Neural cell (in vitro differentiated cells): ENCODE measurements around the gene DEFB114. TPM values are rescaled to one million over a fixed set of nuclear protein-coding genes. Genes with fewer than 3 reads are reported as not detected.

Experiments
- H2AFZ ChIP-seq: fragments of 200-600, 300-800 bp; sonication (generic), shearing (Covaris generic); 2 replicates; pipeline ENCODE4 v1.6.0; 2014; ENCODE audit warnings: low read depth, mild to moderate bottlenecking, antibody characterized with exemption, low read length, moderate library complexity
- H3F3A ChIP-seq: fragments of 200-600 bp; shearing (Covaris generic); 2 replicates; pipeline ENCODE4 v1.6.1; 2016; ENCODE audit warnings: mild to moderate bottlenecking, moderate library complexity, mixed read lengths, antibody characterized with exemption, low read length; ENCODE audit not compliant: insufficient read depth, poor library complexity, severe bottlenecking
- H3K27ac ChIP-seq: fragments of 200-600, 300-800 bp; sonication (generic), shearing (Covaris generic); 2 replicates; pipeline ENCODE4 v1.5.1; 2014; ENCODE audit warnings: mild to moderate bottlenecking, low read length, moderate library complexity
- H3K27me3 ChIP-seq: fragments of 300-800, 200-600 bp; sonication (generic), shearing (Covaris generic); 2 replicates; pipeline ENCODE4 v1.6.0; 2014; ENCODE audit warnings: mild to moderate bottlenecking, low read depth, low read length, moderate library complexity; ENCODE audit not compliant: insufficient read depth
- H3K36me3 ChIP-seq: fragments of 300-800, 200-600 bp; sonication (generic), shearing (Covaris generic); 2 replicates; pipeline ENCODE4 v1.5.1; 2014; ENCODE audit warnings: mild to moderate bottlenecking, antibody characterized with exemption, low read length, moderate library complexity; ENCODE audit not compliant: insufficient read depth
- H3K4me2 ChIP-seq: fragments of 300-800, 200-600 bp; sonication (generic), shearing (Covaris generic); 2 replicates; pipeline ENCODE4 v1.6.0; 2014; ENCODE audit warnings: mild to moderate bottlenecking, low read length
- H3K4me3 ChIP-seq: fragments of 300-800, 200-600 bp; sonication (generic), shearing (Covaris generic); 2 replicates; pipeline ENCODE4 v1.5.1; 2014; ENCODE audit warnings: mild to moderate bottlenecking, low read length, moderate library complexity
- H3K79me2 ChIP-seq: fragments of 200-600 bp; shearing (Covaris generic); replicated peaks from 2 replicates; pipeline ENCODE4 v1.6.0; 2014; ENCODE audit warnings: mild to moderate bottlenecking, low read length, moderate library complexity; ENCODE audit not compliant: insufficient read depth
- H3K9ac ChIP-seq: fragments of 300-800, 200-600 bp; sonication (generic), shearing (Covaris generic); 2 replicates; pipeline ENCODE4 v1.6.1; 2016; ENCODE audit warnings: mild to moderate bottlenecking, low read length, mixed read lengths
- H3K9me2 ChIP-seq: fragments of 200-600 bp; shearing (Covaris generic); 2 replicates; pipeline ENCODE4 v1.6.1; 2016; ENCODE audit warnings: mild to moderate bottlenecking, low read length, mixed read lengths; ENCODE audit not compliant: insufficient read depth
- H3K9me3 ChIP-seq: fragments of 200-600, 300-800 bp; sonication (generic), shearing (Covaris generic); 2 replicates; pipeline ENCODE4 v1.6.1; 2016; ENCODE audit warnings: mild to moderate bottlenecking, mixed run types, low read length, moderate library complexity, mixed read lengths
- H4K20me1 ChIP-seq: fragments of 200-600 bp; shearing (Covaris generic); 2 replicates; pipeline ENCODE4 v1.6.1; 2016; ENCODE audit warnings: mild to moderate bottlenecking, mixed run types; ENCODE audit not compliant: insufficient read depth
- EP300 ChIP-seq: fragments of 450-650 bp; conservative IDR thresholded peaks from 2 replicates; pipeline ENCODE4 v1.6.1; 2014; ENCODE audit warnings: antibody characterized with exemption, mild to moderate bottlenecking, moderate library complexity; ENCODE audit not compliant: poor library complexity, severe bottlenecking
- EZH2 ChIP-seq: fragments of 200-600, 300-800 bp; shearing (Covaris generic), sonication (generic); IDR thresholded peaks from 2 replicates; pipeline ENCODE4 v1.6.1; 2014; ENCODE audit warnings: antibody characterized with exemption, low read length, borderline replicate concordance, mild to moderate bottlenecking; ENCODE audit not compliant: insufficient read depth, poor library complexity, severe bottlenecking
- POLR2AphosphoS5 ChIP-seq: IDR thresholded peaks from 2 replicates; pipeline ENCODE4 v1.6.1; 2012
- TAF1 ChIP-seq: IDR thresholded peaks from 2 replicates; pipeline ENCODE4 v1.6.1; 2012; ENCODE audit warnings: low read depth
- polyA minus RNA-seq: library from RNA; depleted of rRNA, polyadenylated mRNA; stranded (reverse); fragments of >200 nt; gene quantifications from 2 replicates; pipeline ENCODE4 v1.2.3, GENCODE V29; 2014
- polyA plus RNA-seq: library from polyadenylated mRNA; depleted of rRNA; stranded (reverse); fragments of >200 nt; gene quantifications from 2 replicates; pipeline ENCODE4 v1.2.3, GENCODE V29; 2014
- TF ChIP-seq, protein P1 (sequence below): fragments of 450-650 bp; IDR thresholded peaks from 2 replicates; pipeline ENCODE4 v1.5.1; 2014; ENCODE audit warnings: antibody characterized with exemption, mild to moderate bottlenecking, moderate library complexity; ENCODE audit not compliant: poor library complexity, severe bottlenecking

DEFB114 gene
- polyA plus RNA-seq (not detected in 2 replicates), polyA minus RNA-seq (not detected in 2 replicates)

DNA sequence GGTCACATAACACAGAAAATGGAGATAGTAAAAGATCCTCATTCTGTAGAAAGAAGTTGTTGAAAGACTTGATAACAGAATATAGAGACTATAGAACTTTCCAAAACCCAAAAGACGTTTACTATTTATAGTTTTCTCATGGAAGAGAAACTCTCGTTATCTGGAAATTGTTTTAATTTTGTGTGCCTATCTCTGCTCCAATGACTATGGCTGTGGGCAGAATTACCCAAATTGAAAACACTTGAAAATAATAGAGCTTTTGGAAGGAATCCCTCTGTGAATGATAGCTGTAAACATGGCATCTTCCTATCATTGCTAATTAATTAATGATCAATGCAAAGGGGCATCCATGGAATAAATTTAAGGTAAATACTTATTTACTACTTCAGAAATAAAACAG is at the start of gene DEFB114:
Gene DEFB114 (minus strand): TSS at position 101 of the 400 bp plus-strand sequence. CDS start 59 bp downstream, at position 42.
- no peak within 1 kb of the TSS for H2AFZ ChIP-seq
- H3F3A ChIP-seq, result no peaks in the 10 kb centered on the region
- no peak within 1 kb of the TSS for H3K27ac ChIP-seq
- H3K36me3 ChIP-seq, result no peaks in the 10 kb centered on the region
- H3K4me3 ChIP-seq, result no peak within 1 kb of the TSS
- no peaks in the 10 kb centered on the region for H4K20me1 ChIP-seq
- TF ChIP-seq, protein P1, sequence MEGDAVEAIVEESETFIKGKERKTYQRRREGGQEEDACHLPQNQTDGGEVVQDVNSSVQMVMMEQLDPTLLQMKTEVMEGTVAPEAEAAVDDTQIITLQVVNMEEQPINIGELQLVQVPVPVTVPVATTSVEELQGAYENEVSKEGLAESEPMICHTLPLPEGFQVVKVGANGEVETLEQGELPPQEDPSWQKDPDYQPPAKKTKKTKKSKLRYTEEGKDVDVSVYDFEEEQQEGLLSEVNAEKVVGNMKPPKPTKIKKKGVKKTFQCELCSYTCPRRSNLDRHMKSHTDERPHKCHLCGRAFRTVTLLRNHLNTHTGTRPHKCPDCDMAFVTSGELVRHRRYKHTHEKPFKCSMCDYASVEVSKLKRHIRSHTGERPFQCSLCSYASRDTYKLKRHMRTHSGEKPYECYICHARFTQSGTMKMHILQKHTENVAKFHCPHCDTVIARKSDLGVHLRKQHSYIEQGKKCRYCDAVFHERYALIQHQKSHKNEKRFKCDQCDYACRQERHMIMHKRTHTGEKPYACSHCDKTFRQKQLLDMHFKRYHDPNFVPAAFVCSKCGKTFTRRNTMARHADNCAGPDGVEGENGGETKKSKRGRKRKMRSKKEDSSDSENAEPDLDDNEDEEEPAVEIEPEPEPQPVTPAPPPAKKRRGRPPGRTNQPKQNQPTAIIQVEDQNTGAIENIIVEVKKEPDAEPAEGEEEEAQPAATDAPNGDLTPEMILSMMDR, result no peak
- no peak within 1 kb of the TSS for H3K4me2 ChIP-seq
- no peak within 1 kb of the TSS for H3K9ac ChIP-seq
- H3K79me2 ChIP-seq, result no peaks in the 10 kb centered on the region
- H3K9me3 ChIP-seq, result no peaks in the 10 kb centered on the region
- no peaks in the 10 kb centered on the region for H3K9me2 ChIP-seq
- H3K27me3 ChIP-seq, result no peaks in the 10 kb centered on the region

- Histone ChIP-seq H3K9me2 (no peaks in the 10 kb centered on the region), H3K4me2 (no peak overlapping the region), H2AFZ (no peak overlapping the region), H4K20me1 (no peaks in the 10 kb centered on the region), H3K9ac (no peak overlapping the region), H3F3A (no peaks in the 10 kb centered on the region), H3K4me3 (no peak overlapping the region), H3K79me2 (no peaks in the 10 kb centered on the region), H3K27me3 (no peaks in the 10 kb centered on the region), H3K9me3 (no peaks in the 10 kb centered on the region), H3K36me3 (no peaks in the 10 kb centered on the region), H3K27ac (no peak overlapping the region)
- no peak for TF ChIP-seq EP300
- no peak for TF ChIP-seq POLR2AphosphoS5
- no peak for TF ChIP-seq TAF1
These were observed 43.9 kb upstream of the DEFB114 start for GRCh38 chr6:50007819-50008218.

DNA sequence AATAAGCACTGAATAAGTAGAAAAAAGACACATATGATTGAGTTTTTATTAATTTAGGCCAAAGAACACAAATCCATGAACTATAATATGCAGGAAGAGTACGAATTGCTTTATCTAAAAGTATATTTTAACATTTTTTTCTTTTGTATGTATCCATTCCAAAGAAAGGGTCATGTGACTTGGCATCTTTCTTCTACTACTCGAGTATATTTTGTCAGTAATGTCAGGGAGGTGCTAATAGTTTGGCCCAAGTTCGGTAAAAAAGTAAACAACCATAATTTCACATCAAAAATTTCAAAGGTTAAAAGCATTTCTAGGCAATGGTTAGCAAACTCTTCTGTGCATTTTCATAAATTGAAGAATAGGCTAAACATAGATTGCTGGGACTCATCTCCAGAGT is 39.2 kb upstream of the DEFB114 start:
- Histone ChIP-seq H3K79me2 (no peaks in the 10 kb centered on the region), H3K4me3 (no peak overlapping the region), H3K9me3 (no peaks in the 10 kb centered on the region), H3K27ac (no peak overlapping the region), H3K27me3 (no peaks in the 10 kb centered on the region), H2AFZ (no peak overlapping the region), H3K4me2 (no peak overlapping the region), H3K36me3 (no peaks in the 10 kb centered on the region), H3K9me2 (no peaks in the 10 kb centered on the region), H3K9ac (no peak overlapping the region), H4K20me1 (no peaks in the 10 kb centered on the region), H3F3A (no peaks in the 10 kb centered on the region)
- TF ChIP-seq POLR2AphosphoS5 (no peak), EZH2 (no peak)

DNA sequence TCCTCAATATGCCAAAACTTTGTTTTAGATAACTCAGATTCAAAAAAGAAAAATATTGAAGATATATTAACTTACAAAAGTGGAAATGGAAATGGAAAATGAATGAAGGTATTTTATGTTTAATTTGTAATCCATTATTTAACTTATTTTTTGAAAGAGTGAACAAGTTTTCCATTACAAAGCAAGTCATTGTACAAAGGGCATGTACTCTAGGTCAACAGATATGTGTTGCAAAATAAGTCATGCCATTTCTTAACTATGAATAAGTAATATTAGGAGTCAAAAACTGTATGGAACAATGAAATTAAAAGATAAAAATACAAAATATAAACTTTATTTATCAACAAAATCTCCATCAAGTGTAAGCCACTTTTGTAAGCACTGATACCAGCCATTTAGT is 31.3 kb upstream of the DEFB114 start:
- no peak overlapping the region for H3K9ac ChIP-seq

More for the DNA sequence above, 31.3 kb upstream of the DEFB114 start:
- no peak overlapping the region for H3K4me2 ChIP-seq
- no peaks in the 10 kb centered on the region for H3K79me2 ChIP-seq
- H3K36me3 ChIP-seq, result no peaks in the 10 kb centered on the region
- no peak overlapping the region for H3K4me3 ChIP-seq
- no peaks in the 10 kb centered on the region for H3K9me3 ChIP-seq
- TF ChIP-seq, protein P1, result no peak
- TF ChIP-seq EZH2 (no peak), EP300 (no peak)
- H3K27me3 ChIP-seq, result no peaks in the 10 kb centered on the region
- H2AFZ ChIP-seq, result no peak overlapping the region
- no peaks in the 10 kb centered on the region for H4K20me1 ChIP-seq
- no peaks in the 10 kb centered on the region for H3K9me2 ChIP-seq
- no peak overlapping the region for H3K27ac ChIP-seq
- no peaks in the 10 kb centered on the region for H3F3A ChIP-seq
